ENCODE results near the gene FASTKD1.

- TF ChIP-seq CTCF (IDR thresholded peaks at IDR 0.05) (no peak), MAFK (IDR thresholded peaks at IDR 0.05; ENCODE audit: partially characterized antibody) (no peak), MAZ (IDR thresholded peaks at IDR 0.05; ENCODE audit: borderline replicate concordance, low read depth, low read length) (no peak)
Observed at GRCh38 chr2:169520896-169521295, 52.8 kb downstream of the FASTKD1 start.

All from A549 (cell line).